IMR-90 (cell line): ENCODE data around the gene LY6G5C. TPM values are rescaled to one million over a fixed set of nuclear protein-coding genes. Genes with fewer than 3 reads are reported as not detected.

Experiments used
- ATAC-seq: fragments of 200-7000 bp; cut with Tn5 transposase; 2 replicates; pipeline ENCODE4 v1.9.1; 2020; ENCODE audit warnings: low read depth, mild to moderate bottlenecking, moderate library complexity
- BruUV-seq: library from RNA; stranded (reverse); fragments of 400-500 nt; replicated peaks from 2 replicates; lab custom pipeline; 2021; lab: Mats Ljungman, UMichigan
- CTCF ChIA-PET: fragments of 300-600 bp; formaldehyde crosslinking; extraction: SDS; loops from one replicate; lab custom pipeline; 2021; ENCODE audit warnings: antibody characterized with exemption; lab: Yijun Ruan, JAX
- POLR2A ChIA-PET: fragments of 300-600 bp; sonication (Branson Sonifier 250); formaldehyde crosslinking; loops from one replicate; lab custom pipeline; 2022; ENCODE audit warnings: antibody characterized with exemption; ENCODE audit not compliant: unreplicated experiment; lab: Charles Lee
- DNase-seq: peaks from one replicate; pipeline ENCODE4 v3.0.0; 2013
- H2AFZ ChIP-seq: replicated peaks from 2 replicates; pipeline ENCODE3; 2013; ENCODE audit warnings: low read length, mild to moderate bottlenecking; ENCODE audit not compliant: poor library complexity
- H2AK5ac ChIP-seq: 2 replicates; pipeline ENCODE4 v1.6.1; 2013; ENCODE audit warnings: low read depth, low read length, inconsistent platforms
- H2AK9ac ChIP-seq: replicated peaks from 2 replicates; pipeline ENCODE3; 2013; ENCODE audit warnings: mild to moderate bottlenecking, low read depth, low read length, moderate library complexity; ENCODE audit not compliant: poor library complexity
- H2BK120ac ChIP-seq: 2 replicates; pipeline ENCODE4 v1.6.1; 2013; ENCODE audit warnings: low read depth, low read length, inconsistent platforms
- H2BK15ac ChIP-seq: 3 replicates; pipeline ENCODE4 v1.6.1; 2013; ENCODE audit warnings: low read depth, low read length, inconsistent platforms
- H2BK20ac ChIP-seq: 2 replicates; pipeline ENCODE4 v1.6.1; 2013; ENCODE audit warnings: low read depth, mild to moderate bottlenecking, inconsistent platforms, low read length, moderate library complexity
- H2BK5ac ChIP-seq: 2 replicates; pipeline ENCODE4 v1.6.1; 2013; ENCODE audit warnings: mild to moderate bottlenecking, low read depth, low read length, inconsistent platforms; ENCODE audit not compliant: poor library complexity, severe bottlenecking
- H3K14ac ChIP-seq: replicated peaks from 2 replicates; pipeline ENCODE4 v1.6.1; 2013; ENCODE audit warnings: low read depth, low read length, inconsistent platforms
- H3K18ac ChIP-seq: 2 replicates; pipeline ENCODE4 v1.6.1; 2013; ENCODE audit warnings: low read depth, low read length, control low read depth
- H3K23ac ChIP-seq: 2 replicates; pipeline ENCODE4 v1.6.1; 2013; ENCODE audit warnings: low read depth, low read length, inconsistent platforms
- H3K27ac ChIP-seq: 2 replicates; pipeline ENCODE4 v1.5.1; 2013; ENCODE audit warnings: mild to moderate bottlenecking, control low read depth, low read length; ENCODE audit not compliant: insufficient read depth
- H3K27me3 ChIP-seq: 2 replicates; pipeline ENCODE4 v1.6.1; 2013; ENCODE audit warnings: low read length; ENCODE audit not compliant: control insufficient read depth, insufficient read depth
- H3K36me3 ChIP-seq: 2 replicates; pipeline ENCODE4 v1.6.1; 2013; ENCODE audit warnings: low read length, mixed read lengths; ENCODE audit not compliant: control insufficient read depth, insufficient read depth
- H3K4ac ChIP-seq: 2 replicates; pipeline ENCODE4 v1.6.1; 2013; ENCODE audit warnings: low read depth, low read length, inconsistent platforms
- H3K4me1 ChIP-seq: 2 replicates; pipeline ENCODE4 v1.6.1; 2013; ENCODE audit warnings: low read length, mixed read lengths; ENCODE audit not compliant: control insufficient read depth, insufficient read depth
- H3K4me2 ChIP-seq: 2 replicates; pipeline ENCODE4 v1.6.1; 2013; ENCODE audit warnings: low read depth, mild to moderate bottlenecking, control low read depth, low read length, moderate library complexity
- H3K4me3 ChIP-seq: 2 replicates; pipeline ENCODE4 v1.5.1; 2013; ENCODE audit warnings: low read depth, mild to moderate bottlenecking, control low read depth, low read length, moderate library complexity; ENCODE audit not compliant: insufficient read depth
- H3K56ac ChIP-seq: 2 replicates; pipeline ENCODE4 v1.6.1; 2013; ENCODE audit warnings: low read length, inconsistent platforms; ENCODE audit not compliant: insufficient read depth; ENCODE audit errors: extremely low read depth
- H3K79me1 ChIP-seq, 2 experiments: 2 replicates each; pipeline ENCODE4 v1.6.1; 2013; ENCODE audit warnings: low read length in 2 of 2, inconsistent platforms in 1 of 2, low read depth in 1 of 2
- H3K9ac ChIP-seq: 2 replicates; pipeline ENCODE4 v1.6.1; 2013; ENCODE audit warnings: low read depth, low read length, control low read depth
- H3K9me1 ChIP-seq: 2 replicates; pipeline ENCODE4 v1.6.1; 2013; ENCODE audit warnings: low read length, inconsistent platforms; ENCODE audit not compliant: insufficient read depth
- H3K9me3 ChIP-seq: 2 replicates; pipeline ENCODE4 v1.6.1; 2013; ENCODE audit warnings: low read length; ENCODE audit not compliant: control insufficient read depth, insufficient read depth
- H4K20me1 ChIP-seq: 2 replicates; pipeline ENCODE4 v1.6.1; 2013; ENCODE audit warnings: low read length, inconsistent platforms; ENCODE audit not compliant: insufficient read depth
- H4K5ac ChIP-seq: 2 replicates; pipeline ENCODE4 v1.6.1; 2013; ENCODE audit warnings: mild to moderate bottlenecking, low read depth, low read length, control low read depth
- H4K8ac ChIP-seq, 2 experiments: 2 replicates each; pipeline ENCODE4 v1.6.1; 2013; ENCODE audit warnings: low read depth in 2 of 2, low read length in 2 of 2, control low read depth in 1 of 2, inconsistent platforms in 1 of 2
- H4K91ac ChIP-seq: 2 replicates; pipeline ENCODE4 v1.6.1; 2013; ENCODE audit warnings: low read depth, low read length, inconsistent platforms; ENCODE audit not compliant: insufficient read depth
- CEBPB ChIP-seq: IDR thresholded peaks from 2 replicates; pipeline ENCODE4 v1.6.1; 2012; ENCODE audit warnings: low read depth, low read length, improper control_type of control experiment
- CHD1 ChIP-seq: IDR thresholded peaks from 2 replicates; pipeline ENCODE4 v1.6.1; 2012; ENCODE audit warnings: low read depth, low read length, improper control_type of control experiment
- CTCF ChIP-seq: conservative IDR thresholded peaks from 2 replicates; pipeline ENCODE4 v1.5.1; 2012; ENCODE audit warnings: mild to moderate bottlenecking, low read depth, low read length, improper control_type of control experiment
- ELK1 ChIP-seq: fragments of 150-350 bp; IDR thresholded peaks from 2 replicates; pipeline ENCODE4 v1.6.1; 2016; ENCODE audit warnings: low read depth, mild to moderate bottlenecking, low read length, moderate library complexity, borderline replicate concordance
- MAZ ChIP-seq: IDR thresholded peaks from 2 replicates; pipeline ENCODE4 v1.6.1; 2012; ENCODE audit warnings: low read depth, mild to moderate bottlenecking, low read length, improper control_type of control experiment, moderate library complexity, borderline replicate concordance
- NFE2L2 ChIP-seq: fragments of 150-350 bp; IDR thresholded peaks from 2 replicates; pipeline ENCODE4 v1.6.1; 2016; ENCODE audit warnings: low read depth, mild to moderate bottlenecking, low read length
- POLR2A ChIP-seq: IDR thresholded peaks from 2 replicates; pipeline ENCODE4 v1.6.1; 2012; ENCODE audit warnings: mild to moderate bottlenecking, low read depth, low read length
- RAD21 ChIP-seq: IDR thresholded peaks from 2 replicates; pipeline ENCODE4 v1.6.1; 2012; ENCODE audit warnings: low read length, improper control_type of control experiment
- RCOR1 ChIP-seq: IDR thresholded peaks from 2 replicates; pipeline ENCODE4 v1.6.1; 2012; ENCODE audit warnings: mild to moderate bottlenecking, low read length, improper control_type of control experiment; ENCODE audit not compliant: insufficient replicate concordance
- RFX5 ChIP-seq: IDR thresholded peaks from 2 replicates; pipeline ENCODE4 v1.8.0; 2012; ENCODE audit warnings: low read depth, mild to moderate bottlenecking, low read length, moderate library complexity
- WGBS, 2 experiments: methylation state at CpG; one replicate each; pipeline versions ENCODE4 v1.1.5 to v1.1.7; 2013; ENCODE audit warnings: missing lambda C conversion rate in 2 of 2; ENCODE audit not compliant: insufficient read length in 1 of 2; ENCODE audit errors: extremely low coverage in 2 of 2; 5-methylcytosine and 5-hydroxymethylcytosine counted together
- dilution Hi-C: fragments of 300-500 bp; cut with HindIII; formaldehyde crosslinking; loops from one replicate; pipeline ENCODE4 v1.14.3; 2018; ENCODE audit warnings: low sequenced_read_pairs; ENCODE audit not compliant: unreplicated experiment
- in situ Hi-C: fragments of 300-500 bp; cut with MboI; formaldehyde crosslinking; loops from 3 replicates; pipeline ENCODE4 v1.14.3; 2019; ENCODE audit warnings: low sequenced_read_pairs, inconsistent platforms, mixed read lengths
- intact Hi-C: fragments of 100-400 bp; cut with micrococcal nuclease; formaldehyde crosslinking; loops from 2 replicates; pipeline ENCODE4 v1.10.0; 2022
- polyA plus RNA-seq, 3 experiments: library from polyadenylated mRNA; depleted of rRNA; stranded (reverse); fragments of >200 nt; gene quantifications; 2 replicates each; pipeline ENCODE4 v1.2.3, GENCODE V29; 2012; ENCODE audit warnings: low replicate concordance in 1 of 3
- total RNA-seq: library from RNA; depleted of rRNA; stranded (reverse); fragments of >200 nt; gene quantifications from 2 replicates; pipeline ENCODE4 v1.2.3, GENCODE V29; 2012

LY6G5C gene
- total and polyA plus RNA-seq, 2 of the 4 experiments (the other 2 are of a cell fraction) = 0.18 to 2.0 TPM

DNA sequence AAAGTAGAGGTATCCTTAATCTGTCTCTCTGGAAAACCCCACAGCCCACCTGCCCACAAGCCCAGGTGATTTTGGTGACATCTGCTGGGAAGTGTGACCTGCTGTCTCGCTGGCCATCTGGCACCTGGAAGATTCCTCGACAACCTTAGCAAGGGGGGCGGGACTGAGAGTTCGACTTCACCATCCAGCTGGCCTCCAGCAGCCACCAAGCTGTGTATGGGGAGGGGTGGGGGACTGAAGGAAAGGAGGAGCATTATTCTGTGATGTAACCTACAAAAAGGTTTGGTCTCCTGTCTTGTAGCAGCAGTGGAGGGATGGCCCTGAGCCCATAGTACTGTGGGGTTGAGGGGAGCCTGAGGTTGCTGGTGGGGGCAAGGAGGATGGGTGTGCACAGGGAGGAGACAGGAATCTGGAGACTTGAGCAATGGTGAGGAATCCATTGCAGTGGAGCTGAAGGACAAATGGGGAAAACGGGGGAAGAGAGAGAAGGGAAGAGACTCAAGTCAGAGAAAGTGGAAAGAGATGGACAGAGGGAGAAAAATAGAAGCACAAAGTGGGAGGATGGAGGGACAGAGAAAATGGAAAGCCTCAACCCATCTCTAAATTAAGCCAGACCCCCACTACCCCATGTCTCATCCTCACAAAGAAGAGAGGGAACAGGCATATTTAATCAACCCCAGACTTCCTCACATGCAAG lies 29.8 kb upstream of the LY6G5C start:
- Histone ChIP-seq H3K27ac (no peak overlapping the region), H2AFZ (peak overlapping the region; percentile 21), H4K91ac (no peak overlapping the region), H2BK5ac (no peak overlapping the region), H3K14ac (no peak overlapping the region), H3K36me3 (no peaks in the 10 kb centered on the region), H3K9me1 (no peaks in the 10 kb centered on the region), H2BK120ac (no peak overlapping the region), H3K4me1 (no peaks in the 10 kb centered on the region), H3K4ac (no peak overlapping the region), H2AK9ac (no peak overlapping the region), H3K9me3 (no peaks in the 10 kb centered on the region), H3K4me3 (no peak overlapping the region), H3K9ac (no peak overlapping the region), H4K20me1 (no peaks in the 10 kb centered on the region; the same call in 1 of the 2 replicates), H4K8ac (no peak overlapping the region), H3K4me2 (no peak overlapping the region), H3K79me1 (no peaks in the 10 kb centered on the region), H3K18ac (no peak overlapping the region), H3K23ac (no peak overlapping the region), H4K5ac (no peak overlapping the region), H2BK15ac (no peak overlapping the region), H2AK5ac (no peak overlapping the region; the same call in 1 of the 2 replicates), H3K56ac (no peak overlapping the region), H3K27me3 (peaks cover 35% of the 10 kb centered on the region), H2BK20ac (no peak overlapping the region)
- CTCF ChIA-PET = no interaction called here
- ATAC-seq (no peak), DNase-seq (no peak)
- no TSS peak for BruUV-seq
- intact Hi-C loops (no loop called here), dilution Hi-C loops (no loop called here), in situ Hi-C loops (no loop called here)
- no CpG with 5 or more reads among the region's 5 CpGs for WGBS, 2 experiments
- POLR2A ChIA-PET = no interaction called here
- TF ChIP-seq ELK1 (no peak), RAD21 (no peak), CEBPB (no peak), RCOR1 (no peak), RFX5 (no peak), NFE2L2 (no peak), CHD1 (no peak), POLR2A (no peak), CTCF (no peak), MAZ (no peak)
